Sigmoid colon (tissue), 4 donors: ENCODE results near the gene SPATA13.

Experiments used
- CTCF ChIP-seq, 4 experiments: fragments of 450-650 bp in 3 of 4; fragments of 200-600 bp in 1 of 4; IDR thresholded peaks; one replicate each; pipeline ENCODE4 v1.5.1; 2016 to 2019; ENCODE audit warnings: antibody characterized with exemption in 4 of 4, mild to moderate bottlenecking in 3 of 4, moderate library complexity in 2 of 4
- POLR2AphosphoS5 ChIP-seq, 4 donors: sonication (generic); formaldehyde crosslinking; IDR thresholded peaks; one replicate each; pipeline ENCODE4 v1.6.1; 2017; ENCODE audit warnings: antibody characterized with exemption in 4 of 4

GRCh38 chr13:24301434-24301833 lies 140.9 kb downstream of the SPATA13 start:
- TF ChIP-seq CTCF (IDR thresholded peaks at IDR 0.05) (no peak), POLR2AphosphoS5 (IDR thresholded peaks at IDR 0.05) (no peak)
